ENCODE data around the gene ZNF655. TPM values are rescaled to one million over a fixed set of nuclear protein-coding genes. Genes with fewer than 3 reads are reported as not detected.

ZNF655 gene
- total and polyA plus RNA-seq, 11 donors = 26.8 to 48.0 (median 32.8) TPM

- WGBS, 4 donors = 89 to 92% (median 92%) methylated on average over 7 of the region's 7 CpGs
- no peak for ATAC-seq
- Histone ChIP-seq H3K27me3 (no peaks in the 10 kb centered on the region), H3K4me1 (peaks cover 0 to 48% (median 23%) of the 10 kb centered on the region in 12 donors), H3K36me3 (peaks cover 0 to 72% (median 63%) of the 10 kb centered on the region in 9 donors), H3K4me3 (no peak overlapping the region), H3K27ac (no peak overlapping the region), H3K9me3 (no peaks in the 10 kb centered on the region)
- no peak for DNase-seq
- TF ChIP-seq, protein P1, sequence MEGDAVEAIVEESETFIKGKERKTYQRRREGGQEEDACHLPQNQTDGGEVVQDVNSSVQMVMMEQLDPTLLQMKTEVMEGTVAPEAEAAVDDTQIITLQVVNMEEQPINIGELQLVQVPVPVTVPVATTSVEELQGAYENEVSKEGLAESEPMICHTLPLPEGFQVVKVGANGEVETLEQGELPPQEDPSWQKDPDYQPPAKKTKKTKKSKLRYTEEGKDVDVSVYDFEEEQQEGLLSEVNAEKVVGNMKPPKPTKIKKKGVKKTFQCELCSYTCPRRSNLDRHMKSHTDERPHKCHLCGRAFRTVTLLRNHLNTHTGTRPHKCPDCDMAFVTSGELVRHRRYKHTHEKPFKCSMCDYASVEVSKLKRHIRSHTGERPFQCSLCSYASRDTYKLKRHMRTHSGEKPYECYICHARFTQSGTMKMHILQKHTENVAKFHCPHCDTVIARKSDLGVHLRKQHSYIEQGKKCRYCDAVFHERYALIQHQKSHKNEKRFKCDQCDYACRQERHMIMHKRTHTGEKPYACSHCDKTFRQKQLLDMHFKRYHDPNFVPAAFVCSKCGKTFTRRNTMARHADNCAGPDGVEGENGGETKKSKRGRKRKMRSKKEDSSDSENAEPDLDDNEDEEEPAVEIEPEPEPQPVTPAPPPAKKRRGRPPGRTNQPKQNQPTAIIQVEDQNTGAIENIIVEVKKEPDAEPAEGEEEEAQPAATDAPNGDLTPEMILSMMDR (IDR thresholded peaks at IDR 0.05) = no peak
- no peak for TF ChIP-seq POLR2A (IDR thresholded peaks at IDR 0.05)
- intact Hi-C loops (cut with DNase I) = no loop called here
These were observed 2.6 kb downstream of the ZNF655 start for GRCh38 chr7:99560834-99561736.

DNA sequence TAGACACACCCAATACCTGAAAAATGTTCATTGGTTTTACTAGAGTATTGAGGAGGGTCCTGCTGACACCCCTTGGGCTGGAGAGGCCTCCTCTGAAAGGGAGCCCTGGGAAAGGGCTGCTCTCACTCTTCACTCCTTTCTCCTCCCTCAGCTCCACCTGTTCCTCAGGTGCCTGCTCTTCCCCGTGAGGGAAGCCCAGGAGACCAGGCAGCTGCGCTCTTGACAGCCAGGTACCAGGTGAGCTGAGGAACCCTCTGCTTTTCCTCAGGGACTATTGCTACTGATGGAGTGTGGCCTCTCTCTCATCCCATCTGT, 3.3 kb downstream of the ZNF655 start:
- DNase-seq (no peak), ATAC-seq (no peak)
- TF ChIP-seq POLR2A (IDR thresholded peaks at IDR 0.05) = no peak
- TF ChIP-seq, protein P1 (IDR thresholded peaks at IDR 0.05) = no peak
- Histone ChIP-seq H3K9me3 (no peaks in the 10 kb centered on the region), H3K4me1 (peaks cover 0 to 48% (median 23%) of the 10 kb centered on the region in 12 donors), H3K4me3 (no peak overlapping the region), H3K27ac (no peak overlapping the region), H3K27me3 (no peaks in the 10 kb centered on the region), H3K36me3 (peaks cover 0 to 73% (median 64%) of the 10 kb centered on the region in 9 donors)
- intact Hi-C loops (cut with DNase I) = no loop called here
- WGBS, 4 donors = 87 to 100% (median 96%) methylated on average over 2 of the region's 2 CpGs

- TF ChIP-seq, protein P1 (IDR thresholded peaks at IDR 0.05) = no peak
- TF ChIP-seq POLR2A (IDR thresholded peaks at IDR 0.05) = no peak
- DNase-seq = no peak
- Histone ChIP-seq H3K9me3 (no peaks in the 10 kb centered on the region), H3K4me1 (peaks cover 0 to 42% (median 19%) of the 10 kb centered on the region in 12 donors), H3K36me3 (peaks cover 0 to 73% (median 69%) of the 10 kb centered on the region in 9 donors), H3K27me3 (no peaks in the 10 kb centered on the region), H3K27ac (peak overlapping the region in 1 of 12 donors; percentile 45), H3K4me3 (no peak overlapping the region)
- no peak for ATAC-seq
- 75 to 83% (median 82%) methylated on average over 9 of the region's 9 CpGs for WGBS, 4 donors
- intact Hi-C loops (cut with DNase I) = no loop called here
These were observed 3.8 kb downstream of the ZNF655 start for GRCh38 chr7:99562114-99562784.

GRCh38 chr7:99562832-99563231, 4.4 kb downstream of the ZNF655 start:
- peaks cover 0 to 78% (median 70%) of the 10 kb centered on the region in 9 donors for H3K36me3 ChIP-seq
- H3K27me3 ChIP-seq = no peaks in the 10 kb centered on the region
- H3K27ac ChIP-seq = peak overlapping the region in 1 of 12 donors; percentile 45
- TF ChIP-seq, protein P1 (IDR thresholded peaks at IDR 0.05) = no peak
- TF ChIP-seq POLR2A (IDR thresholded peaks at IDR 0.05) = no peak
- H3K4me3 ChIP-seq = no peak overlapping the region
- intact Hi-C loops (cut with DNase I) = no loop called here
- H3K9me3 ChIP-seq = no peaks in the 10 kb centered on the region
- peaks cover 0 to 37% (median 17%) of the 10 kb centered on the region in 12 donors for H3K4me1 ChIP-seq
- DNase-seq (no peak), ATAC-seq (no peak)
- 51 to 61% (median 55%) methylated on average over 2 of the region's 2 CpGs for WGBS, 4 donors

All from heart left ventricle (tissue), 16 donors.